Upper lobe of left lung (tissue), 6 donors: Measurements from ENCODE around the gene BBS5. TPM values are rescaled to one million over a fixed set of nuclear protein-coding genes. Genes with fewer than 3 reads are reported as not detected.

Experiments used
- ATAC-seq, 2 donors: fragments of 200-7000 bp; cut with Tn5 transposase; one replicate each; pipeline ENCODE4 v1.9.1; 2022; ENCODE audit warnings: mild to moderate bottlenecking in 2 of 2, moderate library complexity in 2 of 2; ENCODE audit not compliant: low FRiP score in 2 of 2
- DNase-seq, 2 donors: peaks; one replicate each; pipeline ENCODE4 v3.0.0-alpha.2; 2019 to 2020
- H3K27ac ChIP-seq, 4 donors: fragments of 200-600 bp; sonication (generic); one replicate each; pipeline ENCODE4 v1.5.1; 2016 to 2019
- H3K27me3 ChIP-seq, 4 donors: fragments of 200-600 bp; sonication (generic); one replicate each; pipeline ENCODE4 v1.5.1; 2017 to 2019
- H3K36me3 ChIP-seq, 4 donors: fragments of 200-600 bp; sonication (generic); one replicate each; pipeline ENCODE4 v1.5.1; 2016 to 2019
- H3K4me1 ChIP-seq, 4 donors: fragments of 200-600 bp; sonication (generic); one replicate each; pipeline ENCODE4 v1.5.1; 2018 to 2019
- H3K4me3 ChIP-seq, 4 donors: fragments of 200-600 bp; sonication (generic); one replicate each; pipeline ENCODE4 v1.5.1; 2017 to 2019; ENCODE audit warnings: mild to moderate bottlenecking in 2 of 4, moderate library complexity in 1 of 4
- H3K9me3 ChIP-seq, 4 donors: fragments of 200-600 bp; sonication (generic); one replicate each; pipeline ENCODE4 v1.5.1; 2018 to 2019
- EP300 ChIP-seq, 4 donors: sonication (generic); formaldehyde crosslinking; IDR thresholded peaks; one replicate each; pipeline ENCODE4 v1.5.1; 2017; ENCODE audit warnings: antibody characterized with exemption in 4 of 4, control low read depth in 2 of 4
- POLR2A ChIP-seq, 4 donors: fragments of 450-650 bp; IDR thresholded peaks; one replicate each; pipeline ENCODE4 v1.5.1; 2016 to 2017; ENCODE audit warnings: antibody characterized with exemption in 4 of 4, mild to moderate bottlenecking in 2 of 4
- POLR2AphosphoS5 ChIP-seq, 2 donors: sonication (generic); formaldehyde crosslinking; IDR thresholded peaks; one replicate each; pipeline ENCODE4 v1.5.1; 2017; ENCODE audit warnings: antibody characterized with exemption in 2 of 2
- WGBS, 2 donors: methylation state at CpG; one replicate each; pipeline ENCODE4 v1.1.5; 2017 to 2018; 5-methylcytosine and 5-hydroxymethylcytosine counted together
- total RNA-seq, 6 donors: library from RNA; depleted of rRNA in 4 of 6; stranded (reverse); fragments of >200 nt in 4 of 6; gene quantifications; one replicate each; pipeline versions ENCODE4 v1.1.0 to v1.2.1, GENCODE V29; 2016 to 2021
- TF ChIP-seq, protein P1 (sequence below), 6 experiments: fragments of 450-650 bp in 4 of 6; fragments of 200-600 bp in 2 of 6; sonication (generic) in 2 of 6; IDR thresholded peaks; one replicate each; pipeline ENCODE4 v1.5.1; 2016 to 2019; ENCODE audit warnings: antibody characterized with exemption in 6 of 6
- donor health status: DM: no; HTN: no; CAD: no; lungs with moderate emphysema.
- donor health status: DM: no; HTN: yes; CAD: no; lungs with severe emphysema.

The BBS5 gene
- total RNA-seq, 6 donors from 2014 or later: 5.8 to 20.8 (median 7.2) TPM

DNA sequence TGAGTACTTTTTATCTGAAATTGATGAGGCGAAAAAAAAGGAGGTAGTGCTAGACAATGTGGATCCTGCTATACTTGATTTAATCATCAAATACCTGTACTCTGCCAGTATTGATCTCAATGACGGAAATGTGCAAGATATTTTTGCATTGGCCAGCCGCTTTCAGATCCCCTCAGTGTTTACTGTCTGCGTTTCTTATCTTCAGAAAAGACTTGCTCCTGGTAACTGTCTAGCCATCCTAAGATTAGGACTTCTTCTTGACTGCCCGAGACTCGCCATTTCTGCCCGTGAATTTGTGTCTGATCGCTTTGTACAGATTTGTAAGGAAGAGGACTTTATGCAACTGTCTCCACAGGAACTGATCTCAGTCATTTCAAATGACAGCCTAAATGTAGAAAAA, 30.7 kb downstream of the BBS5 start:
- H3K4me1 ChIP-seq: peaks cover 0 to 6% (median 0%) of the 10 kb centered on the region in 4 donors
- ATAC-seq: no peak
- 92 to 96% methylated on average over 8 of the region's 8 CpGs for WGBS, 2 donors
- no peaks in the 10 kb centered on the region for H3K27me3 ChIP-seq
- no peaks in the 10 kb centered on the region for H3K9me3 ChIP-seq
- H3K36me3 ChIP-seq: peaks cover 0 to 3% (median 0%) of the 10 kb centered on the region in 4 donors
- no peak overlapping the region for H3K4me3 ChIP-seq
- H3K27ac ChIP-seq: no peak overlapping the region
- TF ChIP-seq, protein P1, sequence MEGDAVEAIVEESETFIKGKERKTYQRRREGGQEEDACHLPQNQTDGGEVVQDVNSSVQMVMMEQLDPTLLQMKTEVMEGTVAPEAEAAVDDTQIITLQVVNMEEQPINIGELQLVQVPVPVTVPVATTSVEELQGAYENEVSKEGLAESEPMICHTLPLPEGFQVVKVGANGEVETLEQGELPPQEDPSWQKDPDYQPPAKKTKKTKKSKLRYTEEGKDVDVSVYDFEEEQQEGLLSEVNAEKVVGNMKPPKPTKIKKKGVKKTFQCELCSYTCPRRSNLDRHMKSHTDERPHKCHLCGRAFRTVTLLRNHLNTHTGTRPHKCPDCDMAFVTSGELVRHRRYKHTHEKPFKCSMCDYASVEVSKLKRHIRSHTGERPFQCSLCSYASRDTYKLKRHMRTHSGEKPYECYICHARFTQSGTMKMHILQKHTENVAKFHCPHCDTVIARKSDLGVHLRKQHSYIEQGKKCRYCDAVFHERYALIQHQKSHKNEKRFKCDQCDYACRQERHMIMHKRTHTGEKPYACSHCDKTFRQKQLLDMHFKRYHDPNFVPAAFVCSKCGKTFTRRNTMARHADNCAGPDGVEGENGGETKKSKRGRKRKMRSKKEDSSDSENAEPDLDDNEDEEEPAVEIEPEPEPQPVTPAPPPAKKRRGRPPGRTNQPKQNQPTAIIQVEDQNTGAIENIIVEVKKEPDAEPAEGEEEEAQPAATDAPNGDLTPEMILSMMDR (IDR thresholded peaks at IDR 0.05): no peak
- TF ChIP-seq EP300 (IDR thresholded peaks at IDR 0.05) (no peak), POLR2AphosphoS5 (IDR thresholded peaks at IDR 0.05) (no peak), POLR2A (IDR thresholded peaks at IDR 0.05) (no peak)
- no peak for DNase-seq

DNA sequence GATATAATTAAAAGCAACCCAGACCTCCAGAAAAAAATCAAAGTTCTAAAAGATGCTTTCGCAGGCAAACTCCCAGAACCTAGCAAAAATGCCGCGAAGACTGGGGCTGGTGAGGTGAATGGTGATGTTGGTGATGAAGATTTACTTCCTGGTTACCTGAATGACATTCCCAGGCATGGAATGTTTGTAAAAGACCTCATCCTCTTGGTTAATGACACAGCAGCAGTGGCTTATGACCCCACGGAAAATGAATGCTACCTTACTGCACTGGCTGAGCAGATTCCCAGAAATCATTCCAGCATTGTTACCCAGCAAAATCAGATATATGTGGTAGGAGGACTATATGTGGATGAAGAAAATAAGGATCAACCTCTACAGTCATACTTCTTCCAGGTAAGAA, 31.2 kb downstream of the BBS5 start:
- peaks cover 0 to 6% (median 0%) of the 10 kb centered on the region in 4 donors for H3K4me1 ChIP-seq
- WGBS, 2 donors: 95% methylated on average over 4 of the region's 4 CpGs
- DNase-seq (no peak), ATAC-seq (no peak)
- no peaks in the 10 kb centered on the region for H3K9me3 ChIP-seq
- H3K4me3 ChIP-seq: no peak overlapping the region
- TF ChIP-seq, protein P1 (IDR thresholded peaks at IDR 0.05): no peak
- TF ChIP-seq POLR2AphosphoS5 (IDR thresholded peaks at IDR 0.05) (no peak), EP300 (IDR thresholded peaks at IDR 0.05) (no peak), POLR2A (IDR thresholded peaks at IDR 0.05) (no peak)
- no peaks in the 10 kb centered on the region for H3K27me3 ChIP-seq
- no peaks in the 10 kb centered on the region for H3K36me3 ChIP-seq
- H3K27ac ChIP-seq: no peak overlapping the region

DNA sequence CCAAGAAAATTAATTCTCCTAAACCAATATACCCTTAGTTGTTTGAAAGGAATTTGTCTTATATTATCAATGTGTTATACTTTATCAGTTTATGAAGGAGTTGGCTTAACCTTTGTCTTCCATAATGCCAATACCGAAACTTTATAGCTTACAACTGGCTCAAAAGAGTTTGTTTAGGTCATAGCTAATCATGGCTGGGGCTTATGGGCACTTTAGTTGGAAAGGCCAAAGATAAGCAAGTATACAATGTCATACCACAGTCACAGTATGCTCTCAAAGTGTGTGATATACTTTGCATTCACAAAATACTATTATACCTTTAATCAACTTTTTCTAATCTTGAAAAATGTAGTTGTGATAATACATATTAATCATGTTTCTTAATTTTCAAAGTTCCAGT, 32.5 kb downstream of the BBS5 start:
- TF ChIP-seq POLR2A (IDR thresholded peaks at IDR 0.05): no peak
- no peak for TF ChIP-seq EP300 (IDR thresholded peaks at IDR 0.05)
- TF ChIP-seq POLR2AphosphoS5 (IDR thresholded peaks at IDR 0.05): no peak
- TF ChIP-seq, protein P1 (IDR thresholded peaks at IDR 0.05): no peak
- H3K9me3 ChIP-seq: no peaks in the 10 kb centered on the region
- H3K4me1 ChIP-seq: peaks cover 0 to 6% (median 0%) of the 10 kb centered on the region in 4 donors
- H3K4me3 ChIP-seq: no peak overlapping the region
- no peaks in the 10 kb centered on the region for H3K27me3 ChIP-seq
- no peaks in the 10 kb centered on the region for H3K36me3 ChIP-seq
- 87 to 100% methylated on average over 1 of the region's 1 CpG for WGBS, 2 donors
- ATAC-seq (no peak), DNase-seq (no peak)
- H3K27ac ChIP-seq: no peak overlapping the region

DNA sequence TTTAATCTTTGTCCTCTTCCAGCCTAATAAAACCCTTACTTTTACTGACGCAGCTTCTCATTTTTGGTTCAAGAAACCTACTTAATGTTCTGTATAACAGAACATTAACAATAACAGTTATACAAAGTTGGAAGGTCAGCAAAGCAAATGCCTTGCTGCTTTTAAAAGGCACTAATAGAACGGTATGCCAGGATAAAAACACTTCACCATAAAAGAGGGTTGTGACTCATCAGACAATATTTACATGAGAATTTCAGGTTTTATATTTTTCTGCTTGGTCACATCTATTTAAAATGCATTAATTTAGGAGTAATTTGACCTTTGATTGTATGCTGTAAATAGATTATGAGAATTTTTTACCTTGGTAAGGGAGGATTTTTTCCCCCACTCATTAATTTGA, 33.2 kb downstream of the BBS5 start:
- Histone ChIP-seq H3K27ac (no peak overlapping the region), H3K4me3 (no peak overlapping the region), H3K4me1 (peaks cover 0 to 6% (median 0%) of the 10 kb centered on the region in 4 donors), H3K36me3 (no peaks in the 10 kb centered on the region), H3K9me3 (no peaks in the 10 kb centered on the region), H3K27me3 (no peaks in the 10 kb centered on the region)
- WGBS, 2 donors: 54 to 59% methylated on average over 2 of the region's 2 CpGs
- DNase-seq (no peak), ATAC-seq (no peak)
- no peak for TF ChIP-seq POLR2AphosphoS5 (IDR thresholded peaks at IDR 0.05)
- TF ChIP-seq POLR2A (IDR thresholded peaks at IDR 0.05): no peak
- TF ChIP-seq, protein P1 (IDR thresholded peaks at IDR 0.05): no peak

DNA sequence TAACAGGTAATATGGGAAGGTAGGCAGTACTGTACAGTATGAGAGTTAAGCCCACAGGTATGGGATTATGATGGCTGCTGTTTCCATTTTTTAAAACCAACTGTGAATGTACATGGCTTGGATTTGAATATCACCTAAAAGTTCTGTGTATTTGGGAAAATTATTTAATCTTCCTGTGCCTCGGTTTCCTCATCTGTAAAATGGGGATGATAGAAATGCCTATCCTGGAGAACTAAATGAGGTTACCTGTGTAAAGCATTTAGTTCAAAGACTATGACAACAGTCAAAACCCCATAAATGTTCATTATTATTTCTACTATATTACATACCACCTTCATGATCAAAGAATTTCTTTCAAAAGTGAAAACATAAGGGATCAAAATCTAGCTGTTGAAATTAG, 33.8 kb downstream of the BBS5 start:
- TF ChIP-seq EP300 (IDR thresholded peaks at IDR 0.05) (no peak), POLR2A (IDR thresholded peaks at IDR 0.05) (no peak), POLR2AphosphoS5 (IDR thresholded peaks at IDR 0.05) (no peak)
- TF ChIP-seq, protein P1 (IDR thresholded peaks at IDR 0.05): no peak
- H3K27ac ChIP-seq: no peak overlapping the region
- peaks cover 0 to 6% (median 0%) of the 10 kb centered on the region in 4 donors for H3K4me1 ChIP-seq
- no peaks in the 10 kb centered on the region for H3K36me3 ChIP-seq
- no peaks in the 10 kb centered on the region for H3K27me3 ChIP-seq
- no peaks in the 10 kb centered on the region for H3K9me3 ChIP-seq
- H3K4me3 ChIP-seq: no peak overlapping the region
- DNase-seq (no peak), ATAC-seq (no peak)
- WGBS, 2 donors: 88 to 96% methylated on average over 1 of the region's 1 CpG
